ENCODE measurements around the gene ZNF366. TPM values are rescaled to one million over a fixed set of nuclear protein-coding genes. Genes with fewer than 3 reads are reported as not detected.

ZNF366 gene
- total and polyA plus RNA-seq, 2 donors: 0.59 to 3.8 TPM

DNA sequence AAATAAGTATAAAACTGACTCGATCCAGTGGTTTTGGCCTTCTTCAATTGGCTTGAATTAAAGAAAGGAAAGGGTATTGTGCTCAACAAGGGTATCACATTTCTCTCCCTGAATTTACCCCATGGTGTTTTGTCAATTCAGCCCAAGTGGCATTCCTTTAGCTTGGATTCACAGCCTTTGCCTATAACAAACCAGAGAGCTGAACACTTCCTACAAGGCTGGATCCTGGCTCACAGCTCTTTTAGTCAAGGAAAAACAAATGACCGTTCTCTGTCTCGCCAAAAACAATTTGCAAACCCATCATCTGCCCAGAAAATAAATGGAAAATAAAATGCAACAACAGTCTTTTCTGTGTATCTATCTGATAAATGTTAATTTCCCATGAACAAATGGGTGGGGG is 5.7 kb downstream of the ZNF366 start:
- Histone ChIP-seq H3K9me3 (ENCODE audit: control insufficient read depth in 2 of 2, insufficient read depth in 1 of 2, low read length in 1 of 2) (no peaks in the 10 kb centered on the region), H3K4me1 (ENCODE audit: control insufficient read depth in 2 of 2, insufficient read depth in 2 of 2, low read length in 2 of 2) (no peaks in the 10 kb centered on the region), H3K4me3 (ENCODE audit: low read length in 2 of 2) (no peak overlapping the region), H3K27me3 (ENCODE audit: control insufficient read depth in 2 of 2, insufficient read depth in 1 of 2, low read length in 1 of 2) (no peaks in the 10 kb centered on the region), H3K36me3 (ENCODE audit: control insufficient read depth in 2 of 2, insufficient read depth in 2 of 2, low read length in 1 of 2) (no peaks in the 10 kb centered on the region), H3K27ac (ENCODE audit: low read depth in 1 of 2, low read length in 1 of 2) (no peak overlapping the region)
- 95% methylated on average over 3 of the region's 3 CpGs for WGBS
- DNase-seq (ENCODE audit: low read depth in 6 of 9, low spot score in 9 of 9): no peak

DNA sequence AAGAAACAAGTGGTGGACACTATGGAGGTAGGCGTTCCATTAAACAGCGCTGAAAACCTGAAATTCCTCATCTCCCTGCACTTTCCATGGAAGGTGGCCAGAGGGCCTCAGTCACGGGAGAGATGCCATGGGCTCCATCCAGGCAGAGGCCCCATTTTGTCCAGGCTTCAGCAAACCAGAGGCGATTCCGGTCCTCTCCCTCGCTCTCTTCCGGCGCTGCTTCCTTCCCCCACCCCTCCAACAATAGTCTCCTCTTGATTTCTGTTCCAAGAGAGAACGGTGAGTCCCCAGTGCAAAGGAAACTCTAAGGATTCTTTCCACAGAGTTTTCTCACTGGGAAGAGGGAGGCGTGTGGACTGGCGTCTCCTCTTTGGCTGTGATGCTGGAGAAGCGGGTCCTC is 7.5 kb downstream of the ZNF366 start:
- Histone ChIP-seq H3K27me3 (ENCODE audit: control insufficient read depth in 2 of 2, insufficient read depth in 1 of 2, low read length in 1 of 2) (no peaks in the 10 kb centered on the region), H3K4me1 (ENCODE audit: control insufficient read depth in 2 of 2, insufficient read depth in 2 of 2, low read length in 2 of 2) (no peaks in the 10 kb centered on the region), H3K9me3 (ENCODE audit: control insufficient read depth in 2 of 2, insufficient read depth in 1 of 2, low read length in 1 of 2) (no peaks in the 10 kb centered on the region), H3K27ac (ENCODE audit: low read depth in 1 of 2, low read length in 1 of 2) (no peak overlapping the region), H3K4me3 (ENCODE audit: low read length in 2 of 2) (no peak overlapping the region), H3K36me3 (ENCODE audit: control insufficient read depth in 2 of 2, insufficient read depth in 2 of 2, low read length in 1 of 2) (no peaks in the 10 kb centered on the region)
- no peak for DNase-seq (ENCODE audit: low read depth in 6 of 9, low spot score in 9 of 9)
- 96% methylated on average over 12 of the region's 12 CpGs for WGBS

DNA sequence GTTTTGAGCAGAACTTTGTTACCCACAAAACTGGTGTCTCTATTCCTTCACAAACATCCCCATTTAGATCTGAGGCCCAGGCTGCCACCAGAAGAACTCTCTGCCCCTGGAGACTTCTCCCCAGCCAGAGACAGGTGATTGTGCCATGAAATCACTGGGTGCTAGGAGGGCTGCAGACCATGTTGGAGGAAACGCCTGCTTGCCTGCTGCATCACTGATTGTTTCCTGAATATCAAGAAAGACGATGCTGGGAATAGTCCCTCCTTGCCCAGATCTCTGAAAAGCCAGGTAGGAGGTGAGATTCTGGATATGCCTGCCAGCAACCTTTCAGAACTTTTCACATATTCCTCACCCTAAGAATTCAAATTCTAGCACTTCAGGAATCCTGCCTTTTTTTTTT is 8.1 kb downstream of the ZNF366 start:
- Histone ChIP-seq H3K27ac (ENCODE audit: low read depth in 1 of 2, low read length in 1 of 2) (no peak overlapping the region), H3K27me3 (ENCODE audit: control insufficient read depth in 2 of 2, insufficient read depth in 1 of 2, low read length in 1 of 2) (no peaks in the 10 kb centered on the region), H3K4me3 (ENCODE audit: low read length in 2 of 2) (no peak overlapping the region), H3K36me3 (ENCODE audit: control insufficient read depth in 2 of 2, insufficient read depth in 2 of 2, low read length in 1 of 2) (no peaks in the 10 kb centered on the region), H3K9me3 (ENCODE audit: control insufficient read depth in 2 of 2, insufficient read depth in 1 of 2, low read length in 1 of 2) (no peaks in the 10 kb centered on the region), H3K4me1 (ENCODE audit: control insufficient read depth in 2 of 2, insufficient read depth in 2 of 2, low read length in 2 of 2) (no peaks in the 10 kb centered on the region)
- no peak for DNase-seq (ENCODE audit: low read depth in 6 of 9, low spot score in 9 of 9)
- WGBS: 73% methylated on average over 2 of the region's 2 CpGs

DNA sequence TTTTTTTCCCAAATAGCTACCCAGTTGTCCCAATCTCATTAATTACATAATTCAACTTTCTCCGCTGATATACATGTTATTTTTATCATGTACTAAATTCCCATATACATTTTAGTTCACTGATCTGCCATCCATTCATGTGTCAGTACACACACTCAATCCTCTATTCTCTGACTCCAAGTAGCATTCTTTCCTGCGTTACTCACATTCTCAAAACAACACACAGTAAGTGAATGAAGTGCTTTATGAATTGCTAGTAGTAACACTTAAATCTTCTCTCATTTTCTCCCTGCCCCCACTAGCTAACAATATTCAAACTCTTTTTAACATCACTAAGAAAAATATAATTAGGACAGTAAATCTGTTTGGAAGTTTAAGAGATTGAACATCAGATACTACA is 8.9 kb downstream of the ZNF366 start:
- WGBS: 98% methylated on average over 2 of the region's 2 CpGs
- DNase-seq (ENCODE audit: low read depth in 6 of 9, low spot score in 9 of 9): no peak
- Histone ChIP-seq H3K27ac (ENCODE audit: low read depth in 1 of 2, low read length in 1 of 2) (no peak overlapping the region), H3K4me1 (ENCODE audit: control insufficient read depth in 2 of 2, insufficient read depth in 2 of 2, low read length in 2 of 2) (no peaks in the 10 kb centered on the region), H3K36me3 (ENCODE audit: control insufficient read depth in 2 of 2, insufficient read depth in 2 of 2, low read length in 1 of 2) (no peaks in the 10 kb centered on the region), H3K27me3 (ENCODE audit: control insufficient read depth in 2 of 2, insufficient read depth in 1 of 2, low read length in 1 of 2) (no peaks in the 10 kb centered on the region), H3K4me3 (ENCODE audit: low read length in 2 of 2) (no peak overlapping the region), H3K9me3 (ENCODE audit: control insufficient read depth in 2 of 2, insufficient read depth in 1 of 2, low read length in 1 of 2) (no peaks in the 10 kb centered on the region)

DNA sequence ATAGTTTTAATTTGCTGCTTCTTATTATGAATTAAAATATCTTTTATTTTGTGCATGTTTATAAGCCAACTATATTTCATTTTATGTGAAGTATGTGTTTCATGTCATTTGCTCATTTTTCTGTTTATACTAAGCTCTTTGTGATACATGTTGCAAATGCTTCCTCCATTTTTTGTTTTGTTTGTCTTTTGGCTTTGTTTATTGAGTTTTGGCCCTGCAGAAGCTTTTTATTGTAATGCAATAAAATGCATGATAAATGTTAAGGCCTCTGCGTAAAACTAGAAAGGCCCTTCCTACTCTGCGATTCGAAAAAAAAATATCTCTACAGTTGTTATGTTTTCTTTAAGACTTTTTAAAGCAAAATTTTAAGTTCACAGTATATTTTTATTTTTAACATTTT is 9.4 kb downstream of the ZNF366 start:
- H3K4me1 ChIP-seq (ENCODE audit: control insufficient read depth in 2 of 2, insufficient read depth in 2 of 2, low read length in 2 of 2): no peaks in the 10 kb centered on the region
- DNase-seq (ENCODE audit: low read depth in 6 of 9, low spot score in 9 of 9): no peak
- no peak overlapping the region for H3K27ac ChIP-seq (ENCODE audit: low read depth in 1 of 2, low read length in 1 of 2)
- 96% methylated on average over 3 of the region's 3 CpGs for whole genome bisulfite sequencing
- no peaks in the 10 kb centered on the region for H3K27me3 ChIP-seq (ENCODE audit: control insufficient read depth in 2 of 2, insufficient read depth in 1 of 2, low read length in 1 of 2)
- no peaks in the 10 kb centered on the region for H3K9me3 ChIP-seq (ENCODE audit: control insufficient read depth in 2 of 2, insufficient read depth in 1 of 2, low read length in 1 of 2)
- H3K36me3 ChIP-seq (ENCODE audit: control insufficient read depth in 2 of 2, insufficient read depth in 2 of 2, low read length in 1 of 2): no peaks in the 10 kb centered on the region
- H3K4me3 ChIP-seq (ENCODE audit: low read length in 2 of 2): no peak overlapping the region

DNA sequence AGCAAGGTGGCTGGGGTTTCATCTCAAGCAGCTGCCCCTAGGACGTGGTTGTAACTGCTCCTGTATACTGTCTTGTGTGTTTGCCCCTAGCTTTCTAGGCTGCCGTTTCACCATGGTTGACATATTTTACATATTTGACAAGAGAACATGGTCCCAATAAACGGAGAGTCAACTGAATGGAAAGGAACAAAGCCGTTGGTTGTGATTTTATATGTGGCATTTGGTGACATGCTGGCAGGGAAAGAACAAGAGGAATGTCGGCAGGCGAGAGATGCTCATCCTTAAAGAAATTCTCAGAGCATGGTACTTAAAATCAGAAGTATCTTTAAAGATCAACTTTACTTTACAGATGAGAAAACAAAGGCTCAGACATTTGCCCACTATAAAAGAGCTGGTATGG is 11.8 kb downstream of the ZNF366 start:
- 95% methylated on average over 6 of the region's 6 CpGs for WGBS
- DNase-seq (ENCODE audit: low read depth in 6 of 9, low spot score in 9 of 9): no peak
- Histone ChIP-seq H3K36me3 (ENCODE audit: control insufficient read depth in 2 of 2, insufficient read depth in 2 of 2, low read length in 1 of 2) (no peaks in the 10 kb centered on the region), H3K4me3 (ENCODE audit: low read length in 2 of 2) (no peak overlapping the region), H3K27ac (ENCODE audit: low read depth in 1 of 2, low read length in 1 of 2) (no peak overlapping the region), H3K4me1 (ENCODE audit: control insufficient read depth in 2 of 2, insufficient read depth in 2 of 2, low read length in 2 of 2) (no peaks in the 10 kb centered on the region), H3K27me3 (ENCODE audit: control insufficient read depth in 2 of 2, insufficient read depth in 1 of 2, low read length in 1 of 2) (no peaks in the 10 kb centered on the region), H3K9me3 (ENCODE audit: control insufficient read depth in 2 of 2, insufficient read depth in 1 of 2, low read length in 1 of 2) (no peaks in the 10 kb centered on the region)

DNA sequence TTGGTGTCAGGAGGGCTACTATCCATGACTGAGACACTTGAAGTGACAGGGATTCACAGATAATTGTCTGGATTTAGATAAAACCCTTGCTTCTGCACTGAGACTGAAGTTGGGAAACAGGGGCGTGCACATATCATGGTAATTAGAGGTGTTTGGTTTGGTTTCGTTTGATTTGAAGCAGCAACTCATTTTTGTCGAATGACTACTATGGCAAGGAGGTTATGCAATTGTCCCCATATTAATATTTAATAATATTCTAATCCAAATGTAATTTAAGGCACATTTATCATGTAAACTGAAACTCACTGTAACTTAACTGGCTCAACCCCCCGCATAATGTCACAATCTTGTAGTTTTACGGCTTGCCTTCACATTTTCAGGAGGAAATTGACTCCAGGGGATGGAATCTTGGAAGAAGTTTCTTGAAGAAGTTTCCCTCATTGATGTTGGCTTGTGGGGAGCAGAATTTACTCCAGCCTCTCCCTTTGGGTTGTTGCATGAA is 12.5 kb downstream of the ZNF366 start:
- DNase-seq (ENCODE audit: low read depth in 6 of 9, low spot score in 9 of 9): no peak
- no peaks in the 10 kb centered on the region for H3K9me3 ChIP-seq (ENCODE audit: control insufficient read depth in 2 of 2, insufficient read depth in 1 of 2, low read length in 1 of 2)
- no peaks in the 10 kb centered on the region for H3K36me3 ChIP-seq (ENCODE audit: control insufficient read depth in 2 of 2, insufficient read depth in 2 of 2, low read length in 1 of 2)
- 87% methylated on average over 5 of the region's 5 CpGs for WGBS
- no peaks in the 10 kb centered on the region for H3K27me3 ChIP-seq (ENCODE audit: control insufficient read depth in 2 of 2, insufficient read depth in 1 of 2, low read length in 1 of 2)
- H3K4me3 ChIP-seq (ENCODE audit: low read length in 2 of 2): no peak overlapping the region
- no peaks in the 10 kb centered on the region for H3K4me1 ChIP-seq (ENCODE audit: control insufficient read depth in 2 of 2, insufficient read depth in 2 of 2, low read length in 2 of 2)
- no peak overlapping the region for H3K27ac ChIP-seq (ENCODE audit: low read depth in 1 of 2, low read length in 1 of 2)

DNA sequence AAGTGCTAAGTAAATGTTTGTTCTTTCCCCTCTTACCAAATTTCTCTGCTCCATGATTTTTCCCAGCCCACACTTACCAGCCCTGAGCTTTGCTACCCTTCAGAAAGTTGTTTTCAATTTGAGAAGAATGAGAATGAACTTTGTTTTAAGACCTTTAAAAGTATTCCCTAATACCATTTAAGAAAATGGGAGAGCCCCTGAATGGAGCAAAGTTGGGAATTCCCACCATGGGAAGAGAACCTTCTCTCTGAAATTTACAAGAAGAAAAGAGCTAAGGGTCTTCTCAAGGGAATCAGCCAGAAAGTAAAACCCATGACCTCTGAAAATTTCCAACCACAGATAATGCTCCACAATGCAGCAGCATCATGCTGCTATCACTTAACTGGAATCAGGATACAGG is 17.7 kb downstream of the ZNF366 start:
- Histone ChIP-seq H3K27me3 (ENCODE audit: control insufficient read depth in 2 of 2, insufficient read depth in 1 of 2, low read length in 1 of 2) (no peaks in the 10 kb centered on the region), H3K4me1 (ENCODE audit: control insufficient read depth in 2 of 2, insufficient read depth in 2 of 2, low read length in 2 of 2) (no peaks in the 10 kb centered on the region), H3K4me3 (ENCODE audit: low read length in 2 of 2) (no peak overlapping the region), H3K27ac (ENCODE audit: low read depth in 1 of 2, low read length in 1 of 2) (no peak overlapping the region), H3K36me3 (ENCODE audit: control insufficient read depth in 2 of 2, insufficient read depth in 2 of 2, low read length in 1 of 2) (no peaks in the 10 kb centered on the region), H3K9me3 (ENCODE audit: control insufficient read depth in 2 of 2, insufficient read depth in 1 of 2, low read length in 1 of 2) (no peaks in the 10 kb centered on the region)
- DNase-seq (ENCODE audit: low read depth in 6 of 9, low spot score in 9 of 9): no peak

DNA sequence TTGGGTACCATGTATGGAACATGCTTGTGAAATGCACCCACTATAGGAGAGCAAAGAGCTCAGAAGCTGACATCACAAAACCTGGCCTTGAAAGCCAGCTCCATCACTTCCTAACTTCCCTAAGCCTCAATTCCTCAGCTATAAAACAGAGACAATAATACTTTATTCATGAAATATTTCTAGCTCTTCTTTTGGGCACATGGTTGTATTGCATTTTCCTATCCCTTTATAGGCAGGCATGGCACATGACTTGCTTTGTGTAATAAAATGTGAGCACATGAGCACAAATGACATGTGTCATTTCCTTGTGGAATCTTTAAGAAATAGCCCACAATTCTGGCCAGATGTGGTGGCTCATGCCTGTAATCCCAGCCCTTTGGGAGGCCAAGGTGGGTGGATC is 18.5 kb downstream of the ZNF366 start:
- DNase-seq (ENCODE audit: low read depth in 6 of 9, low spot score in 9 of 9): no peak
- Histone ChIP-seq H3K27ac (ENCODE audit: low read depth in 1 of 2, low read length in 1 of 2) (no peak overlapping the region), H3K9me3 (ENCODE audit: control insufficient read depth in 2 of 2, insufficient read depth in 1 of 2, low read length in 1 of 2) (no peaks in the 10 kb centered on the region), H3K36me3 (ENCODE audit: control insufficient read depth in 2 of 2, insufficient read depth in 2 of 2, low read length in 1 of 2) (no peaks in the 10 kb centered on the region), H3K27me3 (ENCODE audit: control insufficient read depth in 2 of 2, insufficient read depth in 1 of 2, low read length in 1 of 2) (no peaks in the 10 kb centered on the region), H3K4me1 (ENCODE audit: control insufficient read depth in 2 of 2, insufficient read depth in 2 of 2, low read length in 2 of 2) (no peaks in the 10 kb centered on the region), H3K4me3 (ENCODE audit: low read length in 2 of 2) (no peak overlapping the region)

DNA sequence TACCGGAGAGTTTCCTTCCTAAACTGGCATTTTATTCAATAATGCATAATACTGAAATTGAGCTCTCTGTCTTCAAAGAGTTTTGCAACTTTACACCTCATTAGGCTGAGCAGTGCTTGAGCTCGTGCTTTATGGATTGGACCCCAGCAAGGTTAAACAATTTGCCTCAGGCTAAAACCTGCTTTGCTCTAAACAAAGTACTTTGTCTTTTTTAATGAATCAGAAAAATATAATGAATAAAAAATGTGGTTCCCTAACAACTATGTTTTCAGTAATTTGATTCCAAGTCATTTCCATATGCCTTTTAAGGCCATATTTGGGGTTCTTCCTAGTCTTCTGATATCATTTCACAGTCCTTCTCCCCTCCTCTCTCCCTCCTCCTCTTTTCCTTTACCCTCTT is 20.0 kb downstream of the ZNF366 start:
- no peaks in the 10 kb centered on the region for H3K27me3 ChIP-seq (ENCODE audit: control insufficient read depth in 2 of 2, insufficient read depth in 1 of 2, low read length in 1 of 2)
- no peaks in the 10 kb centered on the region for H3K4me1 ChIP-seq (ENCODE audit: control insufficient read depth in 2 of 2, insufficient read depth in 2 of 2, low read length in 2 of 2)
- H3K4me3 ChIP-seq (ENCODE audit: low read length in 2 of 2): no peak overlapping the region
- no peak for DNase-seq (ENCODE audit: low read depth in 6 of 9, low spot score in 9 of 9)
- H3K36me3 ChIP-seq (ENCODE audit: control insufficient read depth in 2 of 2, insufficient read depth in 2 of 2, low read length in 1 of 2): no peaks in the 10 kb centered on the region
- H3K27ac ChIP-seq (ENCODE audit: low read depth in 1 of 2, low read length in 1 of 2): no peak overlapping the region
- H3K9me3 ChIP-seq (ENCODE audit: control insufficient read depth in 2 of 2, insufficient read depth in 1 of 2, low read length in 1 of 2): no peaks in the 10 kb centered on the region
- WGBS: 89% methylated on average over 2 of the region's 2 CpGs

Data from thymus (tissue), 11 donors.